ENCODE data around the gene GATAD2A.

DNA sequence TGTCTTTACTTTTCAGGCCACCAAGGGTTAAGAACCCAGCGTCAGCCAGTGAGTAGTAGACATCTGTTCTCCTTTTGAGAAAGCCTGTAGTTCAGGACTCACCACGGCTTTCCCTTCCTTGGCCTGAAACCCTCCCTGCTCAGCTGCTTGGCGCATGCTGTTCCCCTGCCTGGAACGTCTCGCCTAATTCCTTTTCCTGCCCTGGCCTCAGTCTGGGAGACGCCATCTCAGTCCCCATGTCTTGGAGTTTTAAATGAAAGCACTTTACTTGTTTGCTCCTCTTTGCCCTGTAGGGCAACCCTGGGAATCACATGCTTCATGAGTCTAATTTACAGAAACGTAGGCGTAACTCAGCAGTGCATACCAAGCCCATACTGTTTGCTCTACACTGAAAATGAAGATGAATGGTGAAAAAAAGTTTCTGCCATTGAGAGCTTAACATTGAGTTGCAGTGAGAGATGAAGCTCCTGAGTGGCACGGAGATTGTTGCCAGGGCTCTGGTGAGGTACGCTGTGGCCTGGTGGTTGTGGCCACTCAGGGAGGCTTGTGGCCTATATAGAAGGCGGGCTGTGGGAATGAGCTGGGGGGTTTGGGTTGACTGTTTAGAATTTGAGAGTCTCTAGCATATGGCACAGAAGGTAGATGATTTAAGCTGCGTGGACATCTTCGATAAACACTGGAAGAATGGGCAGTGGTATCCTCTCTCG lies 52.8 kb downstream of the GATAD2A start:
- TF ChIP-seq POLR2AphosphoS5 (IDR thresholded peaks at IDR 0.05) (no peak), EP300 (IDR thresholded peaks at IDR 0.05) (no peak)
- TF ChIP-seq, protein P1, sequence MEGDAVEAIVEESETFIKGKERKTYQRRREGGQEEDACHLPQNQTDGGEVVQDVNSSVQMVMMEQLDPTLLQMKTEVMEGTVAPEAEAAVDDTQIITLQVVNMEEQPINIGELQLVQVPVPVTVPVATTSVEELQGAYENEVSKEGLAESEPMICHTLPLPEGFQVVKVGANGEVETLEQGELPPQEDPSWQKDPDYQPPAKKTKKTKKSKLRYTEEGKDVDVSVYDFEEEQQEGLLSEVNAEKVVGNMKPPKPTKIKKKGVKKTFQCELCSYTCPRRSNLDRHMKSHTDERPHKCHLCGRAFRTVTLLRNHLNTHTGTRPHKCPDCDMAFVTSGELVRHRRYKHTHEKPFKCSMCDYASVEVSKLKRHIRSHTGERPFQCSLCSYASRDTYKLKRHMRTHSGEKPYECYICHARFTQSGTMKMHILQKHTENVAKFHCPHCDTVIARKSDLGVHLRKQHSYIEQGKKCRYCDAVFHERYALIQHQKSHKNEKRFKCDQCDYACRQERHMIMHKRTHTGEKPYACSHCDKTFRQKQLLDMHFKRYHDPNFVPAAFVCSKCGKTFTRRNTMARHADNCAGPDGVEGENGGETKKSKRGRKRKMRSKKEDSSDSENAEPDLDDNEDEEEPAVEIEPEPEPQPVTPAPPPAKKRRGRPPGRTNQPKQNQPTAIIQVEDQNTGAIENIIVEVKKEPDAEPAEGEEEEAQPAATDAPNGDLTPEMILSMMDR (IDR thresholded peaks at IDR 0.05), result no peak

Data from esophagus muscularis mucosa (tissue), 4 donors.